Measurements from ENCODE around the gene SCN5A. TPM values are rescaled to one million over a fixed set of nuclear protein-coding genes. Genes with fewer than 3 reads are reported as not detected.
A peak's percentile ranks its signal among the peaks of the same experiment; 100 is the strongest.

The SCN5A gene
- total RNA-seq, 1 donor from 2014 or later, result 6.1 TPM

- DNase-seq, result no peak
These were observed 2.1 kb downstream of the SCN5A start for GRCh38 chr3:38647217-38647970.

DNA sequence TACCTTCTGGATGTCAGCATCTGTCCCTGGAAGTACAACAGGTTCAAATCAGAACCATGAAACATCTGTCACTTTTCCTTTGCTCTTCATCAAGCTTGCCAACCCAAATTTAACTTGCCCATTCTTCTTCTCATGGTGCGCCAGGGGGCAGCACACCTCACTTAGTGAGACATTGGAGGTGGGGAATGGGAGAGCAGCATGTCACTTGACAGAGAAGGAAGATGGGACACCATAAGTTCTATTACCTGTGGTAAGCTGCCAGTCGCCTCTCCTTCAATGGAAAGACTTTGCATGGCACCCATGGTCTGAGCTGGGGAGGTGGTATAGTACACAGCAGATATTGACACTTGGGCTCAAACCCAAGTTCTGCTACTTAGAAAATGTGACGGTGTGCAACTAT is 2.9 kb downstream of the SCN5A start:
- peak; percentile 24 for DNase-seq

DNA sequence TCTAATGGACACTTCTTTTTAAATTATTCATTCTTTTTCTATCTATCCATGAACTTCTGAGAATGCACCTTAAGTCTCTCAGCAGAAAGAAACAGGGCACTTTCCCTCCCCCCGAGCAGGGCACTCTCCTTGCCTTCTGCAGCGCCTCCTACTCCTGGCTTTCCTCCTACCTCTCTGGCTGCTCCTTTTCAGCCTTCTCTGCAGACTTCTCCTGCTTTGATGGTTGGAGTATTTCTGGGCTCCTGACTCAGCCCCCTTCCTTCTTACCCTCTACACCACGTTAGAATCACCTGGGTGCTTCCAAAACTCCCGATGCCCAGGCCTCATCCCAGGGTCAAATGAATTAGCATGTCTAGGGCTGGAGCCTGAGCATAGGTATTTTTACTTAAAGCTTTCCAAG is 3.4 kb downstream of the SCN5A start:
- no peak for DNase-seq

- DNase-seq, result no peak
These were observed 3.9 kb downstream of the SCN5A start for GRCh38 chr3:38645601-38646000.

DNA sequence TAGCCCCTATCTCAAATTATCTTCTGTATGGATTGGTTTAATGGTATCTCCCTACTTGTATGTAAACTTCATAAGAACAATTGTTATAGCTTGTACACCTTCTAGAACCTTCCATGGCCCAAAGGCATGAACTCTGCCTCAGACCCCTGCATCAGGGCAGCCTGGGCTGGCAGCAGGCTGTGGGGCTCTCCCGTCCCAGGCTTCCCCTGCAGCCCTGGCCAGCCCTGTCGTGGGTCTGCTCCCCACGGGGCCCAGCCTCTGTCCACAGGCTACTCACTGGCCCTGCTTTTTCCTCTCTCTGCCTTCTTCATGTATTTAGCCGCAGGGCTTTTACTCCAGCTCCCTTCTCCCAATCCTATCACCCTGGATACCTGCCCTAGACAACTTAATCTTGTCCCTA is 4.4 kb downstream of the SCN5A start:
- DNase-seq, result no peak

DNA sequence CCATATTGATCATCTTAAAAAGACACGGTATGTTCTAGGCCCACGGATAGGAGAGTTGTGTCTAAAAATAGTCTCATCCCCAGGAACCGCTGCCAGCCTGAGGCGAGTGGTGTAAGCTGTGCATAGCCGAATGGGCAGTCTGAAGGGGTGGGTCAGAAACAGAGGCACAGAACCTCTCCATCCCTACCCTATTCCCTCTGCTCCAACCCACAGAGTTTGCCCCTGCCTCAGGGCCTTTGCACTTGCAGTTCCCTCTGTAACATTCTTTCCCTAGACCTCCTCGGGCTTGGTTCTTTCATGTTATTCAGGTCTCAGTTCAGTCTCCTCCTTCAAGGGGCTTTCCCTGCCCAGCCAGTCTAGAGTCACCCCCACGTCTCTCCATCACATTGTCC is 4.8 kb downstream of the SCN5A start:
- no peak for DNase-seq

GRCh38 chr3:38644016-38644661 is 5.3 kb downstream of the SCN5A start:
- DNase-seq, result no peak

DNA sequence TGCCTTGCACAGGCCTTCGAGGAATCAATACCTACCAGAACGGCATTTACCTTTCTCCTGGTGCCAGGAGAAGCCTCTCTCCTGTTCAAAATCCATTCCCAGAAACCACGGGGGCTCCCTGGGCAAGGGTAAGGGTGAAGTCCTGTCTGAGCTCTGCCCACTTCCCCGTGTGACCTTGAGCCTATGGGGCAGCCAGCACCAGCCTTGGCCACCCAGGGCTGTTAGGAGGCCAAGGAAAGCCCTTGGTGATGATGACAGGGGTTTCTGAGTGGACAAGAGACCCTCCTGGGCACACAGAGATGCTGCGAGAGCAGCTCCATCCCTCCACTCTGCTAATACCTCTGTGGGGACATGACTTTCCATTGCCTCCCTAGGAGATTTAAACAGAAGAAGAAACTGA is 5.9 kb downstream of the SCN5A start:
- DNase-seq, result no peak

DNA sequence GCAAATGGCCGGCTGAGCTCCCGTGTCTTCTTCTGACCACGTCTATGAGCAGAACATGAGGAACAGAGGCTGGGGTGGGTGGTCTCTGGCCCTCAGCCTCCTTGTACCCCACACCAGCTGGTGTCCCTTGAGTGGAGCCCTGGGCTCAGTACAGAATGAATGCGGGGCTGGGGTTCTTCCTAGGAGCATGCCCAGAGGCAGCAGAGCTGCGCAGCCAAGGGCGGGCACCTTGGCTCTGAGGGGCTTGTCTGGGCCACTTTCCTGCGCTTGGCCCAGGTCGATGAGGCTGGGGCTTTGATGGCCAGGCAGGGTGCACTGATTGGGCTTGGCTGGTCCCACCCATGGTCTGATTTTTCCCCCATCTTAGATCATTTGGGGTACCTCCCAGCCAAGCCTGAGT is 6.4 kb downstream of the SCN5A start:
- DNase-seq, result no peak

DNA sequence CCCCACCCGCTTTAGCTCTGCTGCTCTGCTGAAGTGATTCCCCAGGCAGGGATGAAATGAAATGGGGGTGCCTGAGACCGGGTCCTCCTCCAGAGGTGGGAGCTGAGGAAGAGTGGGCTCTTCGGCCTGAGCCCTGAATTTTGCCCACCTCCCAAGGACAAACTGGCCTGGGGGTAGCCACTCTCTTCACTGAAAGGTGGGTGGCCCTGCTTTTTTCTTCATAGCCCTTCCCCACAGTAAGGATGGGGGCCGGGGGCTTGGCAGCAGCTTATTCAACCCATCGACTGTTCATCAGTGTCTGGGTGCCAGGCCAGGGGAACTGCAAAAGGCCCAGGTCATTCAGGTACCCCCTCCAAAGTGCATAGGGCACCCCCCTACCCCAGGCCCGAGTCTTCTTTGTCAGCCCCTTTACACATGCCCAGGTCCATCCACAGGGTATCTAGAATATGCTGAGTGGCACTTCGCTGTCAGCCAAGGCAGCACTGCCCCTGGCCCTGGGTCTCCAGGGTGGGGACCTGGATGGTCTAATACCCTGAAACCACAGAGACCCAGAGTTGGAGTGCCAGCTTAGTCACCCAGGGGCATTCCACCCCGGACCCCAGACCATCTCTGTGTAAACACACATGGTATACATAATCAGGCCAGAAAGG is 7.9 kb downstream of the SCN5A start:
- DNase-seq, result no peak

GRCh38 chr3:38640661-38641452 is 8.6 kb downstream of the SCN5A start:
- no peak for DNase-seq

GRCh38 chr3:38638354-38638753 is 11.1 kb downstream of the SCN5A start:
- no peak for DNase-seq

DNA sequence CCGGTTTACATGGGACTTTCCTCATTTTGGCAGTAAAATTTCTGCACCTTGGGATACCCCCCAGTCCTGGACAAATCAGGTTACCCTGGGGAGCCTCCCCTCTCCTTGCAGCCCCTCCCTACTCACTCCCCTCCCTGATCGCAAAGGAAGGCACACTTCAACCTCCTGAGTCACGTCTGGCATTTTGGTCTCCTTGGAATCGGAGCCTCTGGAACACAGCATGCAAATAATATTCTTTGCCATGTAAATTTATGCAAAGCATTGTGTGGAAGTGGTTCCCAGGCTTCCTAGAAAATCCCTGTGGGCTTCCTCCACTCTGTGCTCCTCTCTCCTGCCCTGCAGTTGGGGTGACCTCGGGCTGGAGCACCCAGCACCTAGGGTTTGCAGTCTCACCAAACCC is 11.6 kb downstream of the SCN5A start:
- DNase-seq, result no peak

- DNase-seq, result no peak
These were observed 12.6 kb downstream of the SCN5A start for GRCh38 chr3:38636881-38637280.

- DNase-seq, result no peak
These were observed 13.0 kb downstream of the SCN5A start for GRCh38 chr3:38636464-38636863.

DNA sequence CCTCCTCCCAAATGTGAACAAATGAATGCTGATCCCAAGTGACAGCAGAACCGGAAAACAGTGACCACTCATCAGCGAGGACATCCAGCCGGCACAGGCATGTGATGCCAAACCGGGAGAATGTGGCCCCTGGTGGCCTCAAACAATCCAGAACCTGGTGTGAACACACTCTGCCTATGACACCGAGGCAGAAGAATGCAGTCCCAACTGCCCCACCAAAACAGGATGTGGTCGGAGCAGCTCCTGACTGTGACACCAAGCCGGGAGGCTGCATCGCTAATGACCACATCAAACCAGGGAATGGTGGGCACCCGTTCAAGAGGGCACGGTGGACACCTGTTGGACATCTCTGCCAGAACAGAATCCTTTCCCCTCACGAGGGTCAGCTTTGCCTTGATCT is 15.4 kb downstream of the SCN5A start:
- DNase-seq, result no peak

GRCh38 chr3:38632989-38633388 is 16.5 kb downstream of the SCN5A start:
- DNase-seq, result no peak

DNA sequence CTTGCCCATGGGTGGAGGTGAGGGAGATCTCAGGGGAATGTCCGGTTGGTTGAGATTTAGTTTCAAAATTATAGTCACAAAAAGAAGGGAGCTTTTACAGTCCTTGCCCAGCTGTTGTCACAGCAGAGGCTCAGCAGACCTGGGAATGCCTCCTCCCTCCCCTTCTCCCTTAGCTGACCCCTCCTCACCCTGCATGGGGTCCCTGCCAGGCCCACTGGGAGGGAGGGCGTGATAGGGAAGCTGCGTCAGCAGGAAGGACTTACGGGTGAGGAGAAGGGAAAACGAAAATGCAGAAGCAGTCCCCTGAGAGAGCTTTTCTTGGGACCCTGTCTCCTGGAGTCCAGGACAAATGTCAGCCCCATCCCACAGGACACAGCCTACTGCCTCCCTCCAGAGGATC is 18.9 kb downstream of the SCN5A start:
- no peak for DNase-seq

GRCh38 chr3:38630070-38630469 is 19.4 kb downstream of the SCN5A start:
- no peak for DNase-seq

DNA sequence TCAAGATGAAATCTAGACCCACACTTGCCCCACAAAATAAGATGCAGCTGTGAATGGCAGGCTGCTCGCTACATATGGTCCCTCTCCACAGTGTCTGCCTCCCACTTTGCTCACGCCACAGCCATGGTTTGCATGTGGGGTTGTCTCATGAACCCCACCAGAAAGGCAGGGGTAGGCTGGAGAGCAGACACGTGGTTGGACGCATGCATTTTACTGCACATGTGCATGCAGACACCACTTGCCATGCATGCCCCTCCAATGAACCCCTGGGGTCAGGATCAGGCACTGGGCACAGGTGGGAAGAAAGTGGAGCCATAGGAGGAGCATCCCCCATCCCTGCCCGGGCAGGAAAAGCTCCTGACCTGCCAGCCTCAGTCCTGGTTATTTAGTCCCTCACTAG is 20.7 kb downstream of the SCN5A start:
- no peak for DNase-seq

DNA sequence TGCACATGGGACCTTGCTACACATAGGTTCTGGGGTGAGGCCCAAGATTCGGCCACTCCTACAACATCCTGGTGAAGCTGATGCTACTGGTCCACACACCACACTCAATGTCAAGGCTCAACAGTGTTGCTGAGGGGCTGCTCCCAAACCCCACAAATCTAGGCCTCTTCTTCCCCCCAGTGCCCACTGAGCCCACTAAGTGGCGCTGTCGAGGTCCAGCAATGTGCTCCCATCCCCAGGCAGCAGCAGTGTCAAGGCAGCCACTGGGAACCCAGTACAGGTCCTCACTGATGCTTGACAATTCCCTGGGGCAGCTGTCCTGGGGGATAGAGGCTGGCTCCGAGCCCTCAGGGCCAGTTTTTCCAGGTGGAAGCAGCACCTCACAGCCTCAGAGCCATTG is 21.5 kb downstream of the SCN5A start:
- DNase-seq, result no peak

DNA sequence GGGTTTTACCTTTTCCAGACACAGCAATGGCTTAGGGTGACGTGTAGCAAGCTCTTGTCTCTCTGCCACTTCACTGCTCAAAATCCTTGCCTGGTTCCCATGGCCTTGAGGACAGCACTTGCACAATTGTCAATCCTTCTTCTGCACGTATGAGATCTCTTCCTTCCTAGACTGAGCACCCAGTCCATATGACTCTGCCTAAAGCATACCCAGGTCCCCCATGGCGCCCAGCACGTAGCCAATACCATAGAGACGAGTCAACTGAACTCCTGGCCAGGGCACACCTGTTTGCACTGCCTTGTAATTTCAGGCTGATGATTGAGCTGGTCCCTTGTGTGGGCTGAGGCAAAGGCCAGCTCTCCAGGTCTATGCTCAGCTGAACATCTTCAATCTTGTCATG is 23.3 kb downstream of the SCN5A start:
- DNase-seq, result no peak

- no peak for DNase-seq
These were observed 25.9 kb downstream of the SCN5A start for GRCh38 chr3:38623539-38623938.
